NCI-H82 treated with DMSO at 0.1 percent for 48 hours (cell line): Measurements from ENCODE around the gene ARHGAP31.
"Not testable (repeated sequence)": the region's sequence is repeated elsewhere in the genome, so short reads cannot be mapped to it uniquely, and the experiment has no call there.

Experiments used
- DNase-seq: peaks from one replicate; lab custom pipeline; 2025; ENCODE audit not compliant: unreplicated experiment; lab: John Stamatoyannopoulos, UW

Gene ARHGAP31

GRCh38 chr3:119343719-119344118, 49.5 kb downstream of the ARHGAP31 start:
- no peak for DNase-seq

- DNase-seq, result no peak
Observed at GRCh38 chr3:119346076-119346496, 51.9 kb downstream of the ARHGAP31 start.

GRCh38 chr3:119347036-119347435, 52.9 kb downstream of the ARHGAP31 start:
- DNase-seq, result no peak

- no peak for DNase-seq
Observed at GRCh38 chr3:119349354-119350041, 55.3 kb downstream of the ARHGAP31 start.

- no peak for DNase-seq
Observed at GRCh38 chr3:119350114-119350513, 55.9 kb downstream of the ARHGAP31 start.

GRCh38 chr3:119351581-119351980, 57.4 kb downstream of the ARHGAP31 start:
- no peak for DNase-seq

- no peak for DNase-seq
Observed at GRCh38 chr3:119352034-119352609, 57.9 kb downstream of the ARHGAP31 start.

GRCh38 chr3:119352863-119353527, 58.8 kb downstream of the ARHGAP31 start:
- no peak for DNase-seq

- not testable (repeated sequence) for DNase-seq
Observed at GRCh38 chr3:119355608-119356007, 61.4 kb downstream of the ARHGAP31 start.

GRCh38 chr3:119356646-119357045, 62.5 kb downstream of the ARHGAP31 start:
- DNase-seq, result no peak

- no peak for DNase-seq
Observed at GRCh38 chr3:119357190-119357589, 63.0 kb downstream of the ARHGAP31 start.

GRCh38 chr3:119359476-119360326, 65.5 kb downstream of the ARHGAP31 start:
- no peak for DNase-seq

GRCh38 chr3:119360736-119361462, 66.7 kb downstream of the ARHGAP31 start:
- DNase-seq, result no peak

- DNase-seq, result no peak
Observed at GRCh38 chr3:119362010-119362409, 67.8 kb downstream of the ARHGAP31 start.

GRCh38 chr3:119362940-119363725, 69.0 kb downstream of the ARHGAP31 start:
- DNase-seq, result no peak

GRCh38 chr3:119364401-119364800, 70.2 kb downstream of the ARHGAP31 start:
- DNase-seq, result no peak

GRCh38 chr3:119365418-119365817, 71.2 kb downstream of the ARHGAP31 start:
- no peak for DNase-seq

- no peak for DNase-seq
Observed at GRCh38 chr3:119367000-119367399, 72.8 kb downstream of the ARHGAP31 start.

GRCh38 chr3:119368298-119368697, 74.1 kb downstream of the ARHGAP31 start:
- DNase-seq, result no peak

- DNase-seq, result not testable (repeated sequence)
Observed at GRCh38 chr3:119371786-119372185, 77.6 kb downstream of the ARHGAP31 start.
